OCI-LY7 (cell line): Measurements from ENCODE around the gene ENOX2.

ENCODE experiments used
- EZH2phosphoT487 ChIP-seq: fragments of 200-600 bp; sonication (generic); IDR thresholded peaks from 2 replicates; pipeline ENCODE4 v1.6.1; 2018; ENCODE audit warnings: low read depth, borderline replicate concordance, mild to moderate bottlenecking, mixed run types, antibody characterized with exemption, low read length, moderate library complexity, mixed read lengths
- TF ChIP-seq, protein P1 (sequence below): fragments of 200-600 bp; sonication (generic); conservative IDR thresholded peaks from 2 replicates; pipeline ENCODE4 v1.5.1; 2014; ENCODE audit warnings: mild to moderate bottlenecking, antibody characterized with exemption, low read length, moderate library complexity, mixed read lengths

GRCh38 chrX:130676861-130677260 lies 226.1 kb downstream of the ENOX2 start:
- TF ChIP-seq, protein P1, sequence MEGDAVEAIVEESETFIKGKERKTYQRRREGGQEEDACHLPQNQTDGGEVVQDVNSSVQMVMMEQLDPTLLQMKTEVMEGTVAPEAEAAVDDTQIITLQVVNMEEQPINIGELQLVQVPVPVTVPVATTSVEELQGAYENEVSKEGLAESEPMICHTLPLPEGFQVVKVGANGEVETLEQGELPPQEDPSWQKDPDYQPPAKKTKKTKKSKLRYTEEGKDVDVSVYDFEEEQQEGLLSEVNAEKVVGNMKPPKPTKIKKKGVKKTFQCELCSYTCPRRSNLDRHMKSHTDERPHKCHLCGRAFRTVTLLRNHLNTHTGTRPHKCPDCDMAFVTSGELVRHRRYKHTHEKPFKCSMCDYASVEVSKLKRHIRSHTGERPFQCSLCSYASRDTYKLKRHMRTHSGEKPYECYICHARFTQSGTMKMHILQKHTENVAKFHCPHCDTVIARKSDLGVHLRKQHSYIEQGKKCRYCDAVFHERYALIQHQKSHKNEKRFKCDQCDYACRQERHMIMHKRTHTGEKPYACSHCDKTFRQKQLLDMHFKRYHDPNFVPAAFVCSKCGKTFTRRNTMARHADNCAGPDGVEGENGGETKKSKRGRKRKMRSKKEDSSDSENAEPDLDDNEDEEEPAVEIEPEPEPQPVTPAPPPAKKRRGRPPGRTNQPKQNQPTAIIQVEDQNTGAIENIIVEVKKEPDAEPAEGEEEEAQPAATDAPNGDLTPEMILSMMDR, result no peak
- no peak for TF ChIP-seq EZH2phosphoT487
